GM19372 (cell line): ENCODE results near the gene AP1G2.

Experiments
- ATAC-seq: cut with Tn5 transposase; IDR thresholded peaks from one replicate; pipeline ENCODE4 v1.9.1; 2021; ENCODE audit warnings: mild to moderate bottlenecking, low read depth, moderate library complexity; ENCODE audit not compliant: unreplicated experiment

AP1G2 gene

DNA sequence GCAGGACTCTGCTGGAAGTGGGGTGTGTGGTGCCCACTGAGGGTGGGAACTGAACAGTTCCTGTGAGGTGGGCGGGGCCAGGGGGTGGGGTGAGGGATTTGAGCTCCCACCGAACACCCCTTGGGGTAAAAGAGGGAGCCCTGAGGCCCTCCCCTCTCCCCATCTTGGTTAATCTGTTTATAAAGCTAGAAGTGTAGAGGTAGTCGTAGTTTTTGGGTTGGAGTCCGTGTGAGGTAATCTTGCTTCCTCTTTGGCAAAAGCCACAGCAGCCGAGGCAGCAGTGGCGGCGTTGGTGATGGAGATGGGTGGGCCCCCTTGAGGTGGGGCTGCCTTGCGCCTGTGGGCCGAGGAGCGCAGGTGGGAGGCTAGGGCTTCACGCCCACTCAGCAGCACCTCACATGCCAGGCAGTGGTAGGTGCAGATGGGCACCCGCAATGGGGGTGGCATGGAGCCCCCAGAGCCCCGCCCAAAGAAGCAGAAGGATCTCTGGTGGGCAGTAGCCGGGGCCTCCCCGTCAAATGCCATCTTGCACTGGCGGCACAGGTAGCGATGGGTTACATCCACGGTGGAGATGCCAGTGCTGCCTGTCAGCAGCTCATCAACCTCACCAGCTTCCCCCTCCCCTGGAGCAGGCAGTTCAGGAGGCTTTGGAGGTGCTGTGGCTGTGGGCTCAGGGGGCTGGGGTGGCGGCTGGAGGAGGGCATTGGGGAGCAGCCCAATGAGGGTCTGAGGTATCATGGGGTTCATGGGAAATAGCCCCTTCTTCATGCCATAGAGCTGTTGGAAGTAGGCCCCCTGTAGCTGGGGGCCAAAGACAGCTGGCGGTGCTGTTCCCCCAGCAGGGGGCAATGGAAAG lies 45.6 kb downstream of the AP1G2 start:
- ATAC-seq = no peak

- no peak for ATAC-seq
Measured at GRCh38 chr14:23520899-23521533, 46.6 kb downstream of the AP1G2 start.

DNA sequence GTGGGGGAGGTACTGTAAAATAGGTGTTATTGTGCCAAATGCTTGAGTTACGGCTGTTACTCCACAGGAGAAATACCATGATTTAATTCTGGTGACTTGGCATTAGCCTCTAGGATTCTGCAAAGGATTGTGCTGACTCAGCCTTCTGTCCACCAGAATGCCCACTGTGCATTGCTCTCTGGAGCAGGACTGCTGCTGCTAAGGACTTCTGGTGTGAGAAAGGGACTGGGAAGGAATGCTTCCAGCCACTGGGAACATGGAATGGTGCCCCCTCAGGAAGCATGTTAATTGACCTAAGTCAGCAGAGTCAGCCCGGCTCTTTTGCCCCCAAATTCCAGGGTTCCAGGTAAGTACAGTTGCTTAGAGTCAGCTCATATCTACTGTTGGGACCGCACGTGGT lies 48.9 kb downstream of the AP1G2 start:
- no peak for ATAC-seq

- ATAC-seq = no peak
Measured at GRCh38 chr14:23517650-23518326, 49.8 kb downstream of the AP1G2 start.

DNA sequence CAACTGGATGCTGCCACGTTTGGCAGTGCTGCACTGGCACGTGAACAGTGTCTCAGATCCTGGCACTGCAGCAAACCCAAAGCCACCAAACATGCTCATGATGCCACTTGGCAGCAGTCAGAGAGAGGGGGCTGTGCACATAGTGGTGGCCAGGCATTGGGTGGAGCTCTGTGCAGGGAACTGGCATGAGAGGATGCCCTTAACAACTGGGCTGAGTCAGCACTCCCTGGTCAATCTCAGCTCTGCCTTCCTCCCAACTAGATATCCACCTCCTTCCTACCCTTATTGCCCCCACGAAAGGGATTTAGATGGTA lies 53.0 kb downstream of the AP1G2 start:
- ATAC-seq = no peak

- ATAC-seq = no peak
Measured at GRCh38 chr14:23513818-23514643, 53.6 kb downstream of the AP1G2 start.

DNA sequence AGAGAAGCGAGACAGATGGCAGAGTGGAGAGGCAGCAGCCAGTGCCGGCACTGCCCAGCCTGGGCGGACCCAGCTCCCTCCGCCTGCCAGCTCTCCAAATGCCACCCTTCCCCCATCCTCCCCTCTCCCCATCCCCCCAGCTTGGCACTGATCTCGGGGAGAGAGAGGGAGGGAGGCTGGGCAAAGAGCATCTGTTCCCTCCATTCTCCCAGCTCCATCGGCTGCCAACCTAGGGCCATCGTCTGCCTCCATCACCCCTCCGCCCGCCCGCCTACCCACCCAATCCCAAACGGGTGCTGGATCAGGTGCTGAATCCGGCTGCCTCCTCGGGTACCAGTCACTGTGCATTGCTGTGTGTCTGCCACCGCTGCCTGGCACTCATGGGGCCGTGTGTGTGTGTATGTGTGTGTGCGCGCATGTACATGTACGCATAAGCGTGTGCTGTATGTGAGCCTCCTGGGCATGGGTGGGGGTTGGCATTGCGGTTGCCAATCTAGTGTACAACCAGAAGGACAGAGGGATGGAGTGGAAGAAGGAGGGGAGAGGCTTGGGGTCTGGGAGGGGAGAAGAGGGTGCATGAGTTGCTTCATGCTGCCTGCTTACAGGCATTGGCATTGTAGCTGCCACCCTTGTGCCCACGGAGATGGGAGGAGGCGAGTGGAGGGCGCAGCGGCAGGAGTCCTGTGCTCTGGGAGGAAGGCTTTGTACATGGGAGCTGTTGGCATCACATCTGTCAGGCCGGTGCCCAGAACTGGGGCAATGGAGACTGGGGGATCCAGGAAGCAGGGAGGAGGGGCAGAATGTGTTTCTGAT lies 54.4 kb downstream of the AP1G2 start:
- ATAC-seq = no peak

DNA sequence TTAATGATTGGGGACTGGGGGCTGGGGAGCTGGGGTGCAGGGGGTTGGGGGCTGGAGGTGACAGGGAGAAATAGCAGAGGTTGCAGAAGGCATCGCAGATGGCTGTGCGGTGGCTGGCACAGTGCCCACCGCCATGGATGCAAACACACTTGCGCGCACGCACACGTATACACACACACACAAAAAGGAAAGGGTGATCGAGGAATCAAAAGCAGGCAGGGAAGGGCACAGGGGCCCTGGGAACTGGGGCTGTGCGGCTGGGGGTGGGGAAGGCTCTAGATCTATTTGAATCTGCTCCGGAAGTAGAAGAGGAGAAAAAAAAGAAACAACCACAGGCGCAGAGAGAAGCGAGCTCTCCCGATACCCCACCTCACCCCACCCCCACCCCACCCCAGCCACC lies 55.4 kb downstream of the AP1G2 start:
- ATAC-seq = no peak
